ENCODE results near the gene DHRS3. TPM values are rescaled to one million over a fixed set of nuclear protein-coding genes. Genes with fewer than 3 reads are reported as not detected.
"Not testable (repeated sequence)": the region's sequence is repeated elsewhere in the genome, so short reads cannot be mapped to it uniquely, and the experiment has no call there.

The DHRS3 gene
- total and polyA plus RNA-seq, 2 donors (not counting 1 experiment from before 2014, with no cell fraction given), result 0.37 TPM

DNA sequence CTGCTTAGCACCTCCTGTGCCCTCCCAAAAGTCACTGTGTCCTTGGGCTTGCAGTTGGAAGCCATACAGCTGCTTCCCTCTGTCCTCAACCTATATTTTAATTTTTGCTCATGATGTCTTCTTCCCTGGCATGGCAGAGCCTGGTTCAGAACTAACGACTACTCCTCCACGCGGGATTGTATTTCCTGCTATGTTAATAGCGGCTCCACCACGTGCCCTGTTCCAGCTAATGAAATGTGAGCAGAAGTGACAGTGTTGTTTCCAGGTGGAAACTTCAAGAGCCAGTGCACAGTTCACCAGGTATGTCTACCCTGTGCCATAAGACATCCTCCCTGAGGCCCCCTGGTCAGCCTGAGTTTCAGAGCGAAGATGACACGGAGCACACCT is 52.1 kb downstream of the DHRS3 start:
- H3K9ac ChIP-seq (ENCODE audit: low read length), result no peak overlapping the region
- H4K20me1 ChIP-seq (ENCODE audit: control insufficient read depth, insufficient read depth, low read length, poor library complexity, severe bottlenecking), result no peaks in the 10 kb centered on the region
- H2AFZ ChIP-seq (ENCODE audit: insufficient read depth, low read depth, low read length, poor library complexity, severe bottlenecking), result no peak overlapping the region
- no peak overlapping the region for H3K27ac ChIP-seq (ENCODE audit: low read length in 2 of 2)
- DNase-seq (no peak), ATAC-seq (ENCODE audit: low read depth) (no peak)
- H3K27ac Mint-ChIP-seq, result no peak overlapping the region
- intact Hi-C loops (cut with micrococcal nuclease), result no loop called here
- H3K4me1 ChIP-seq (ENCODE audit: control insufficient read depth in 2 of 2, insufficient read depth in 2 of 2, low read length in 2 of 2), result no peaks in the 10 kb centered on the region
- H3K79me2 ChIP-seq (ENCODE audit: control insufficient read depth, insufficient read depth, low read length), result no peaks in the 10 kb centered on the region
- peaks cover 10% of the 10 kb centered on the region for H3K9me3 Mint-ChIP-seq (ENCODE audit: insufficient read depth)
- H3K9me3 ChIP-seq (ENCODE audit: control extremely low read depth in 1 of 3, control insufficient read depth in 2 of 3, insufficient read depth in 1 of 3, low read length in 2 of 3), result peaks cover 2 to 41% (median 26%) of the 10 kb centered on the region in 3 donors
- CTCF ChIA-PET, result no interaction called here
- 89% methylated on average over 7 of the region's 7 CpGs for WGBS (ENCODE audit: insufficient coverage)
- no peaks in the 10 kb centered on the region for H3K27me3 ChIP-seq (replicated peaks in 1 of 4; ENCODE audit: control extremely low read depth in 1 of 4, control insufficient read depth in 3 of 4, insufficient read depth in 4 of 4, low read length in 3 of 4)
- H3K36me3 ChIP-seq (replicated peaks in 1 of 2; ENCODE audit: control extremely low read depth in 1 of 2, control insufficient read depth in 1 of 2, extremely low read depth in 1 of 2, insufficient read depth in 2 of 2, low read length in 1 of 2), result no peaks in the 10 kb centered on the region
- no peaks in the 10 kb centered on the region for H3K4me1 Mint-ChIP-seq
- no peak overlapping the region for H3K4me3 Mint-ChIP-seq
- no peak overlapping the region for H3K4me2 ChIP-seq (replicated peaks; ENCODE audit: low read depth, low read length, poor library complexity, severe bottlenecking)
- no peaks in the 10 kb centered on the region for H3K27me3 Mint-ChIP-seq
- no peak overlapping the region for H3K4me3 ChIP-seq (ENCODE audit: control extremely low read depth in 1 of 5, extremely low read depth in 1 of 5, insufficient read depth in 1 of 5, low read depth in 2 of 5, low read length in 4 of 5)
- POLR2A ChIA-PET, result no interaction called here
- TF ChIP-seq EZH2 (IDR thresholded peaks at IDR 0.05; ENCODE audit: borderline replicate concordance, insufficient read depth, low read depth, low read length, poor library complexity, severe bottlenecking), result no peak
- TF ChIP-seq CTCF (IDR thresholded peaks at IDR 0.05), result no peak

DNA sequence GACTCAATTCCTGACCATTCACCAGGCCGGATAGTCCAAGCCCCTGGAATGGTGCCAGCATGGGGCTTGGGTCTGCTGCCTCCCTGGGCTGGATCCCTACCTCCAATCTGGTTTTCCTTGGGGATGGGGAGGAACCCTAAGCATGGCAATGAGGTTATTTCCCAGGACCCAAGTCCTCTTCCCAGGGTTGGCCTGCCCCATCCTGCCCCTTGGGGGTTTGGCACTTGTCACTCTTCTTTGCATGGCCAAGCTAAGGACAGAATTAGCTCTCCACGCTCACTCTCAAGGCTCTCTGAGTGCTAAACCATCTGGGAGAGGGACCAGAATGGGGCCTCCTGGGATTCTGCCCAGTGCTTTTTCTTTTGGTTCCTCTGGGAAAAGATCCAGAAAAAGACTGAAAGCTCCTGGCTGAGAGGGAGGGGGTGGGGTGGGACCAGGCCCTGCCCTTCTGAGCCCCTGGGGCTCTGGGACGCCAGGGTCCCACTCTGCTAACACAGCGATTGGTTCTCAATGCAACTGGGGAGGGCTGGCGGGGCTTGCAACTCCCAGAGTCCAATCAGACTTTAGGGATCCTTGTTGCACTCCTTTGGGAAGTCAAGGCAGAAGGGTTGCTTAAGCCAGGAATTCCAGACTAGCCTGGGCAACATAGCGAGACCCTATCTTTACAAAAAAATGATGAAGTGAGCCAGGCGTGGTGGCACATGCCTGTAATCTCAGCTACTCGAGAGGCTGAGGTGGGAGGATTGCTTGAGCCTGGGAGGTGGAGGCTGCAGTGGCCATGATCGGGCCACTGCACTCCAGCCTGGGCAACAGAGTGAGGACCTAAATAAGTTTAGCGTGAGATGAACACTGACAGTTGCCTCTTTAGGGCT is 52.7 kb downstream of the DHRS3 start:
- no peaks in the 10 kb centered on the region for H3K27me3 Mint-ChIP-seq
- H3K27ac Mint-ChIP-seq, result no peak overlapping the region
- H3K4me3 Mint-ChIP-seq, result no peak overlapping the region
- H3K9me3 ChIP-seq (ENCODE audit: control extremely low read depth in 1 of 3, control insufficient read depth in 2 of 3, insufficient read depth in 1 of 3, low read length in 2 of 3), result peaks cover 2 to 44% (median 26%) of the 10 kb centered on the region in 3 donors
- no peaks in the 10 kb centered on the region for H4K20me1 ChIP-seq (ENCODE audit: control insufficient read depth, insufficient read depth, low read length, poor library complexity, severe bottlenecking)
- DNase-seq (no peak), ATAC-seq (ENCODE audit: low read depth) (no peak)
- no peak for TF ChIP-seq EZH2 (IDR thresholded peaks at IDR 0.05; ENCODE audit: borderline replicate concordance, insufficient read depth, low read depth, low read length, poor library complexity, severe bottlenecking)
- TF ChIP-seq CTCF (IDR thresholded peaks at IDR 0.05), result no peak
- H3K9ac ChIP-seq (ENCODE audit: low read length), result no peak overlapping the region
- no peaks in the 10 kb centered on the region for H3K79me2 ChIP-seq (ENCODE audit: control insufficient read depth, insufficient read depth, low read length)
- no peak overlapping the region for H3K4me2 ChIP-seq (replicated peaks; ENCODE audit: low read depth, low read length, poor library complexity, severe bottlenecking)
- H3K4me1 Mint-ChIP-seq, result no peaks in the 10 kb centered on the region
- no peak overlapping the region for H3K27ac ChIP-seq (ENCODE audit: low read length in 2 of 2)
- no peak overlapping the region for H3K4me3 ChIP-seq (ENCODE audit: control extremely low read depth in 1 of 5, extremely low read depth in 1 of 5, insufficient read depth in 1 of 5, low read depth in 2 of 5, low read length in 4 of 5)
- H2AFZ ChIP-seq (ENCODE audit: insufficient read depth, low read depth, low read length, poor library complexity, severe bottlenecking), result no peak overlapping the region
- intact Hi-C loops (cut with micrococcal nuclease), result no loop called here
- WGBS (ENCODE audit: insufficient coverage), result 93% methylated on average over 10 of the region's 10 CpGs
- ChIA-PET CTCF (no interaction called here), POLR2A (no interaction called here)
- no peaks in the 10 kb centered on the region for H3K36me3 ChIP-seq (replicated peaks in 1 of 2; ENCODE audit: control extremely low read depth in 1 of 2, control insufficient read depth in 1 of 2, extremely low read depth in 1 of 2, insufficient read depth in 2 of 2, low read length in 1 of 2)
- no peaks in the 10 kb centered on the region for H3K27me3 ChIP-seq (replicated peaks in 1 of 4; ENCODE audit: control extremely low read depth in 1 of 4, control insufficient read depth in 3 of 4, insufficient read depth in 4 of 4, low read length in 3 of 4)
- H3K9me3 Mint-ChIP-seq (ENCODE audit: insufficient read depth), result peaks cover 10% of the 10 kb centered on the region
- H3K4me1 ChIP-seq (ENCODE audit: control insufficient read depth in 2 of 2, insufficient read depth in 2 of 2, low read length in 2 of 2), result no peaks in the 10 kb centered on the region

DNA sequence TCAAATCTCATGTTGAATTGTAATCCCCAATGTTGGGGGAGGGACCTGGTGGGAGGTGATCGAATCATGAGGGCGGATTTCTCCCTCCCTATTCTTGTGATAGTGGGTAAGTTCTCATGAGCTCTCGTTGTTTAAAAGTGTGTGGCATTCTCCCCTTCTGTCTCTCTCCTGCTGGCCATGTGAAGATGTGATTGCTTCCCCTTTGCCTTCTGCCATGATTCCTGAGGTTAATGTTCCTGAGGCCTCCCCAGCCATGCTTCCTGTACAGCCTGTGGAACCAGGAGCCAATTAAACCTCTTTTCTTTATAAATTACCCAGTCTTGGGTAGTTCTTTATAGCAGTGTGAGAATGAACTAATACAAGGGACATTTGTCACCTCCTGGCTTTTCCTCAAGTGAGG is 53.8 kb downstream of the DHRS3 start:
- H3K9ac ChIP-seq (ENCODE audit: low read length); H4K20me1 ChIP-seq (ENCODE audit: control insufficient read depth, insufficient read depth, low read length, poor library complexity, severe bottlenecking); H3K27me3 ChIP-seq (replicated peaks in 1 of 4; ENCODE audit: control extremely low read depth in 1 of 4, control insufficient read depth in 3 of 4, insufficient read depth in 4 of 4, low read length in 3 of 4); H3K4me2 ChIP-seq (replicated peaks; ENCODE audit: low read depth, low read length, poor library complexity, severe bottlenecking); H3K4me3 Mint-ChIP-seq; DNase-seq; H3K4me1 ChIP-seq (ENCODE audit: control insufficient read depth in 2 of 2, insufficient read depth in 2 of 2, low read length in 2 of 2); H3K4me3 ChIP-seq (ENCODE audit: control extremely low read depth in 1 of 5, extremely low read depth in 1 of 5, insufficient read depth in 1 of 5, low read depth in 2 of 5, low read length in 4 of 5); H3K36me3 ChIP-seq (replicated peaks in 1 of 2; ENCODE audit: control extremely low read depth in 1 of 2, control insufficient read depth in 1 of 2, extremely low read depth in 1 of 2, insufficient read depth in 2 of 2, low read length in 1 of 2); H3K27ac ChIP-seq (ENCODE audit: low read length in 2 of 2); POLR2A ChIA-PET; H3K79me2 ChIP-seq (ENCODE audit: control insufficient read depth, insufficient read depth, low read length); CTCF ChIA-PET; H3K27me3 Mint-ChIP-seq; intact Hi-C loops (cut with micrococcal nuclease); H3K4me1 Mint-ChIP-seq; H3K27ac Mint-ChIP-seq; H2AFZ ChIP-seq (ENCODE audit: insufficient read depth, low read depth, low read length, poor library complexity, severe bottlenecking); H3K9me3 Mint-ChIP-seq (ENCODE audit: insufficient read depth); ATAC-seq (ENCODE audit: low read depth): not testable (repeated sequence)
- WGBS (ENCODE audit: insufficient coverage), result no CpG with 5 or more reads among the region's 3 CpGs
- peaks cover 2 to 47% (median 26%) of the 10 kb centered on the region in 3 donors for H3K9me3 ChIP-seq (ENCODE audit: control extremely low read depth in 1 of 3, control insufficient read depth in 2 of 3, insufficient read depth in 1 of 3, low read length in 2 of 3)

Data from B cell (primary cell).